HG03460 (cell line): ENCODE data around the gene ZNF800.
"Not testable (repeated sequence)": the region's sequence is repeated elsewhere in the genome, so short reads cannot be mapped to it uniquely, and the experiment has no call there.

ENCODE experiments used
- ATAC-seq: cut with Tn5 transposase; IDR thresholded peaks from one replicate; pipeline ENCODE4 v1.9.1; 2021; ENCODE audit not compliant: unreplicated experiment

The ZNF800 gene, protein sequence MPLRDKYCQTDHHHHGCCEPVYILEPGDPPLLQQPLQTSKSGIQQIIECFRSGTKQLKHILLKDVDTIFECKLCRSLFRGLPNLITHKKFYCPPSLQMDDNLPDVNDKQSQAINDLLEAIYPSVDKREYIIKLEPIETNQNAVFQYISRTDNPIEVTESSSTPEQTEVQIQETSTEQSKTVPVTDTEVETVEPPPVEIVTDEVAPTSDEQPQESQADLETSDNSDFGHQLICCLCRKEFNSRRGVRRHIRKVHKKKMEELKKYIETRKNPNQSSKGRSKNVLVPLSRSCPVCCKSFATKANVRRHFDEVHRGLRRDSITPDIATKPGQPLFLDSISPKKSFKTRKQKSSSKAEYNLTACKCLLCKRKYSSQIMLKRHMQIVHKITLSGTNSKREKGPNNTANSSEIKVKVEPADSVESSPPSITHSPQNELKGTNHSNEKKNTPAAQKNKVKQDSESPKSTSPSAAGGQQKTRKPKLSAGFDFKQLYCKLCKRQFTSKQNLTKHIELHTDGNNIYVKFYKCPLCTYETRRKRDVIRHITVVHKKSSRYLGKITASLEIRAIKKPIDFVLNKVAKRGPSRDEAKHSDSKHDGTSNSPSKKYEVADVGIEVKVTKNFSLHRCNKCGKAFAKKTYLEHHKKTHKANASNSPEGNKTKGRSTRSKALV

DNA sequence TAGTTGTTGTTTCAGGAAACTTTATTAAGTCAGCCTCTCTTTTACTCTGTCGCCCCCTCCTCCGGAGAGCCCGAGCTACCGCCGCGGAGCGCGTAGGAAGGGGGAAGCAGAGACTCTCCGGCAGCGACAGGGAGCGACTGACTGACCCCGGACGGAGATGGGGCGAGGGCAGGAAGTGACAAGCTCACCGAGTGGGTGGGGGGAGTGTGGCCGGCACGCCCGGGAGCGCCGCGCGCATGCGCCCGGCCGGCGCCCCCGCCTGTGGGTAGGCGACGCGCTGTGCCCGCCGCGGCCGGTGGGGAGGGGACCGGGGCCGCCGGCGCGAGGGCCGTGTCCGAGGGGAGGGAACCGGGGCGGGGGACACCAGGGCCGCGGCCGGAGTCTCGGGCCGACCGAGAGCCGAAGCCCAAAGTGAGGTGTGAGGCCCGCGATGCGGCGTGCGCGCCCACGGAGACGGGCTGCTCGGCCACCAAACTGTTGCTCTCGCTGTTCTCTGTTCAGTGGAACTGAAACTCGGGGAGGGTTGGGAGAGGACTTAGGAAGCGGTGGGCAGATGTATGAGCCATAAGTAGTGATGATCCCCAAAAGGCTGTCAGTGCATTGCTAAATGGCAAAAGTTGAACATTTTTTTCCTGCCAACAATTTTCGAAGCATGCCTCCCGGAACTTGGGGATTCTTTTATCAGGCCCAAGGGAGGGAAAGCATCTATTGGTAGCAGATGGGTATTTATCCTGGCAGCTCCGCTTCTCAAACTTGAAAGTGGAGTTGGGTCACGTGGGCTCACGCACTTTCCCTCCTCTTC is at the start of gene ZNF800:
Gene ZNF800 (minus strand): TSS at position 143 of the 802 bp plus-strand sequence. CDS start 1,151 bp downstream, outside the sequence.
- peak; percentile 79 for ATAC-seq

DNA sequence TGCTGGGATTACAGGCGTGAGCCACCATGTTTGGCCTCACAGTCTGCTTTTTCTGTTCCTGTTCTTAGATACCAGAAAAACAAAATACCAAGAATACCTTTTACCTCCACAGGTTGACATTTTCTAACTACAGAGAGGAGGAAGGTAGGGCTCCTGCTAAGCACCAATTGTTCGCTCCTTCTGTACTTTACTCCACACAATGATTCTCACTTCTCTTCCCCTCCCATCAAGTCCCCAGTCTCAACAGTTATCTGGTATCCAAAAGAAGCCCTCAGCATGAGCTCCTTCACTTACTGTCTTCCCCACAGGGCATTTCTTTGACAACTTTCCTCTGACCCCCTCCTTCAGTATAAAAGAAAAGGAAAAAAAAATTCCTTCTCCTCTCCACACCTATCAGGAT is 47.7 kb upstream of the ZNF800 start:
- ATAC-seq: no peak

DNA sequence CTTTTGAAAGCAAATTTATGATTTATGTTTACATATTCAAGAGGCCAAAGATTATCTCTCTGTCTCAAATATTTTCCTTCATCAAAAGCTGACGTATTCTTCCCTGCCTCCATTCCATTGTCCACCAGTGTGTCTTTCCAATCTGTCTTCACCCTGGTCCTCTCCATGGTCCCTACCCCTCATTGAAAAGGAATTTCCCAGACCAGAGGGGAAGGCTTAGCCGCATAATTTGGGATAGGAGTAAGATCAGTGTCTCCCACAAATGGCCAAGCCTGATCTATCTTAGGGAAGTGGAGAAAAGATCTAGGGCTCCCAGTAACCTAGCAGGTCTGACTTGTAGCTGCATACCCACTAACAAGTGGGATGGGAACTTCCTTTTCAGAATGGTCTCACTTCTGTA is 46.3 kb upstream of the ZNF800 start:
- no peak for ATAC-seq

DNA sequence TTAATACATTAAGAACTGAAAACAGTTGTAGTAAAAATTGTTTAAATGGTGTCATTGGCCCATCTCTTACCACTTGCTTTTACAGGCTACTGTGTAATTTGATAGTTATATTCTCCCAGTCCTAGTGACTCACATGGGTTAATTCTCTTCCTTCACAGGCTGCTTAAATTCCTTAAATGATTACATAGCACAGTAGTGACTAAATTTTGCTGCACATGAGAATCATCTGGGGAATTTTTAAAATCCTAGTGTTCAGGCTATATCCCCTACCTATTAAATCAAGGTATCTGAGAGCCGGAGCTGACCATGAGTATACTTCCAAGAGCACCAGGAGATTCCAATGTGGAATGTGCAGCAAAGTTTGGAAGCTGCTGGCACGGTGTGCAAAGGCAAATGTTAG is 45.3 kb upstream of the ZNF800 start:
- no peak for ATAC-seq

DNA sequence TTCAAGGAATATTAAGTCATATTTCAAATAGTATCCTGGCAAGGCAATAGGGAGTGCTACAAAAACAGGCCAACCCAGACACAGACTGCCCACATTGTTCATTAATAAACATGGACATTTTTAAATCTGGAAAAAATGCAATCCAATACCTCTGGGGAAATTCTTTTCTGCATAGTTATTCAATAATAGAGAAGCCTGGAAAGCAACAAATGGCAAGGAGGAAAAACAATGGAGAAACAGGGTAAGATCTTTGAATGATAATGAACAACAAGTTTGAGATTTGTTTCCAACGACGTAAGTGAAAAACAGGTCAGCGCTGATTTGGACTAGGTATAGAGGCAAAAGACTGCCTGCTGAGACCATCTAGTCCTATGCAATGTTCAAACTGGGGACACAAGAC is 44.7 kb upstream of the ZNF800 start:
- no peak for ATAC-seq

DNA sequence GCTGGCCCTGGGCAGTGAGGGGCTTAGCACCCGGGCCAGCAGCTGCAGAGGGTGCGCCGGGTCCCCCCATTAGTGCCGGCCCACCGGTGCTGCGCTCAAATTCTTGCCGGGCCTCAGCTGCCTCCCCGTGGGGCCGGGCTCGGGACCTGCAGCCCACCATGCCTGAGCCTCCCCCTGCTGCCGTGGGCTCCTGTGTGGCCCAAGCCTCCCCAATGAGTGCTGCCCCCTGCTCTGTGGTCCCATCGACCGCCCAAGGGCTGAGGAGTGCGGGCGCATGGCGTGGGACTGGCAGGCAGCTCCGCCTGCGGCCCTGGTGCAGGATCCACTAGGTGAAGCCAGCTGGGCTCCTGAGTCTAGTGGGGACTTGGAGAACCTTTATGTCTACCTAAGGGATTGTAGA is 36.8 kb upstream of the ZNF800 start:
- ATAC-seq: not testable (repeated sequence)

DNA sequence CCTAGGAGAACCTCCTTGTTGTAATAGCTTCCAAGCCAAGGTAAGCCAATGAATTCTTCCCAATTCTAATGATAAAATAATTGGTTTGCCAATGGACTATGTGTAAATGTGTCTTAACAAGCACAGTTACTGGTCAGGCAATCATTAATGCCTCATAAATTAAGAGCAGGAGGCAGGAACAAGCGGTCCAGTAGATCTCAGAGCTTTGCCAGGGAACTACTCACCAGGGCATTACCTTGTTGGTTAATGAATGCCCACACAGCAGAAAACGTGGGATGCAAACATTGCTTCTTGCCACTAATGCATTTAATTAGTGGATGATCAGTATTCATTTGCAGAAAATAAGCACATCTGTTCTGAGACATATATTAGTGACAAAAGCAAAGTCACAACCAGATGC is 26.7 kb upstream of the ZNF800 start:
- ATAC-seq: no peak

DNA sequence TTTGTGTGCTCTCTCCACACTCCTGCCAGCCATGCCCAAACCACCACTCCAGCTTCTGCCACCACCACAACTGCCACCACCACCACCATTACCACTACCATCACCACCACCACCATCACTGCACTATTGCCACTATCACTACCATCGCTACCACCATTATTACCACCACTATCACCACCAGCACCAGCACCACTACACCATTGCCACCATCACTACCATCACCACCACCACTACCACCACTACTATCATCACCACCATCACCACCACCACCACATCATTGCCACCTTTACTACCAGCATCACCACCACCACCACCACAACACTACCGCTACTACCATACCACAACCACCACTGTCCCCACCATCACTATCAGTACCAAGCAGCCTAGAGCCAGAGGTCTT is 26.0 kb upstream of the ZNF800 start:
- no peak for ATAC-seq

DNA sequence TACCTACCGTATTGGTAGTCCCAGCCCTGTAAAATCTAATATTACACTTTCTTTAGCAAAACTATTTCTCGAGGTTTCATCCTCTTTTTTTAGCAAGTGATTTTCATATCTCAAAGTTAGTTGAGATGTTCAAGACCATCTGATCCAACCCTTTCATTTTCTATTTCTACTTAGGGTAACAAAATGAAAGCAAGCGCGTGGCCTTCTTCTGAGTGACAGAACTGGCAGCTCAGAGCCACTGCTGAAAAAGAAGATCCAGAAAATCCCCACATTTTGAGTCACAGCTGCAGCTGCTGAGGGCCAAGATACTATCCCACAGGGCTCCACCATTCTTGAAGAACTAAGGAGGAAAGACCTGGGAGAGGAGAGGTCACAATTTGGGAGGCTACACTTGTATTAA is 24.8 kb upstream of the ZNF800 start:
- peak; percentile 68 for ATAC-seq

DNA sequence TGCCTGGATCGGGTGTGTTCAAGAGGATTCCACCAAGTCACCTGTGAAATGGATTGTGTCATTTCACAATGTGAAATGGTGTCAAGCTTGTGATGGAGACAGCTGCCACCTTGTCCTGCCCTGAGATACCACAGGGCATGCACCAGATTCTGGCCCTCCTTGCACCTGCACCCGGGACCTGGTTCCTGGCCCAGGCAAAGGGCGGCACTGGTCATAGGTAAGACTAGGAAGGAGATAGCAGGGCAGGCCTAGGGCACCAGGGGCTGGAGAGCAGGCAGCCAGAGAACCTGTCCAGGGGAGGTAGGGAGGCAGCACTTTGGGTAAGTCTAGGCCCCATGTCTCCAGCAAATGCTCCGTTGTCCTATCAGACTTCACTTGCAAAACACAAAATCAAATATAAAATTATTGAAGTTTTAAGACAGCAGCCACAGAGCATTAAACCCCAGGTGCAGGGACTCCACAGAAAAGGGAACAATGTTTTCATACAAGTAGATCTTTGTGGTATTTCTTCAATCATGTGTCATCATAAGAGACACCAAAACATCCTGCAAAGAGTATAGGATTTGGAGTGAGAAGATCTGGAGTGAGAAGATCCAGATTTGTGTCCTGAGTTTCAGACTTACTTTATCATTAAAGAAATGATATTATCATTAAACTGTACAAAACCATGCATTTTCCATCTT is 22.7 kb upstream of the ZNF800 start:
- no peak for ATAC-seq

DNA sequence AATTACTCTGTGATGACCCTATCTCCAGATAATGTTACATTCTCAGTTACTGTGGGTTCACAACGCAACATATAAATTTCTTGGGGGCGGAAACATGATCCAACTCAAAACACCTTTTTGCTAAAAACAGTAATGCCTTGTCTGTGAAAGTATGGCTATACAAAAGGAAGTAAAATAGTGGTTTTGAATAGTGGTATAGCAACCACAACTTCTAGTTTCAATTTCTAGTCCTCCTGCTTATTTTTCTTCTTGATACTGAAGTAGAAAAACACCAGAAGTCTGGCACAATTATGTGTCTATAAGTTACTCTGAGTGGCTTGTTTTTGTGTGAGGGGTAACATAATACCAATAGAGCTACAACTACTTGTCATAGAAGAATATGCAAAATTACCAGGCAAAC is 21.5 kb upstream of the ZNF800 start:
- peak; percentile 63 for ATAC-seq

DNA sequence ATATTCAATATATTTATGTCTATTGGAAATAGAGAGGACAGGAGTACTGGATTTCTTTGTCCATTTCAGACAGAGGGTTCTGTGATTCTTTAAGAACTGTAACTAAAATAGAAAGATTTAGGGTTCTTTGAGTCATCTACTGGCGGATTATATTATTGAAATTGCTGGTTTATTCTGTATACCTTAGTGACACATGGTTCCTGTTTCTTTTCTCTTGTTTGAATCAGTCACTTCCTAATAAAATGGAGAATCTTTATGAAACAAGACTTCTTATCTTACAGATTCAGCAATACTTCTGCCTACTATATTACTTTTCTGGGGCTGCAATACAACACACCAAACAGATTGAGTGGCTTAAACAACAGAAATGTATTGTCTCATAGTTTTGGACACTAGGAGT is 20.8 kb upstream of the ZNF800 start:
- no peak for ATAC-seq

DNA sequence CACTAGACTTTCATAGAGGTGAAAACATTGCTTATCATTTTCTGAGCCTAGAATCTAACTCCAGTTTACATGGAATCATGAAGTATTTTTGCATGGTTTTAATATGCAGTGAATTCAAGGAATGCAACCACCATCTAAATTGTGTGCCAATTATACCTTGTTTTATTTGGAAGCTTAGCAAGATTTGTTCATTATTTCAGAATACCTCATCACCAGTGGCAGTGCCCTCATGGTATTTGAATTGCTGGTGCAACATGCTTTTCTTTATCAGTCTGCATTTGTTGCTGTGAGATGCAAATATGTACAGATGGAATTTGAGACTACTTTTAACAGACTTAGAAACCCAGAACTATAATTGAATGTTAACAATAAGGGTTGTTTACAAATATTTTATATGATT is 18.7 kb upstream of the ZNF800 start:
- ATAC-seq: no peak

DNA sequence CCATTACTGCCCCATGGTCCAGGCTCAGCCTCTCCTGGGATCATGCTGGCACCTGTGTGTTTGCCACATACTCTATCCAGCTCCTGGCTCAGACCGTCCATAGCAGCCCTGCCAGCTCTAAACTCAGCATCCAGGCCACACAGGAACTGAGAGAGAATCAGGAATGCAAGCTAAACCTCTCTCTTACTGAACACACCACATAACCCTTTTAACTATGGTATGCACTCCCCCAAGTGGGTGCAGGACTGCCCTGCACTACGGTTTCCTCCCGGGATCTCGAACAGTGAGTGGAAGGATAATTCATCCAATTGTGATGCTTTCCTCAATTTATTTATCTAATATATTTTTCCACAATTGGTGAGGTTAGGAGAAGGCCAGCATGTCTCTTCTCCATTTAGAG is 17.1 kb upstream of the ZNF800 start:
- no peak for ATAC-seq

DNA sequence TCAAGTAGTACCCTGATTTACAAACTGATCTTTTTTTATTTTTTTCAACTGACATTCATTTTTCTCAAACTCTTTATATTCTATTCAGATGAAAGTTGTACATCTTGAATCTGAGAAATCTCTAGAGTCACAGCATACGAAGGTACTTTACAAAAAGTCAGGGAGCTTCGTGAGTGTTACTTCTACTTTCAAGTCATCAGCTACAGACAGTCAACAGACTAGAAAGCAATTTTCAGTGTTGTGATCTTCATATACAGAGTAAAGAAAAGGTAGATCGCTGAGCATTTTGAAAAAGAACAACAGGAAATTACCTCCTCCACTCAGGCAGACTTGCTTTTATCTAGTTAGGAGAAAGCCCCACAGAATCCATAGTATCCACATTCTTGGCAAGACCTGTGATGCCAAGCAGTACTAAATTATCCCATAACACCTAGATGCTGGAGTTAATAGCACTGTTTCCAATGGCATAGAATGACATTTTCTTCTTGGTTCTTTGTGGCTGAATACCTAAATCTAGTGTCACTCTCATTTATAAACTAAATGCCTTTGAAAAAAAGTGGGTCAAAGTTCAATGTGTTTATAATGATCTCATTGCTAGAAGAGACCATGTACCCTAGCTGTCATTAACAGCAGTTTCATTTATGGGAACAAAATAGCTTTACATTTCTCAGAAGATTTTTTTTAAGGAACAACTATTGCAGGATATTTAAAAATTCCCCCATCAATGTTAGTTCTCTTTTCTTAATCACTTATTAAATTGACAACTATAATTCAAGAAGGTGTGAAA is 12.0 kb upstream of the ZNF800 start:
- ATAC-seq: no peak

DNA sequence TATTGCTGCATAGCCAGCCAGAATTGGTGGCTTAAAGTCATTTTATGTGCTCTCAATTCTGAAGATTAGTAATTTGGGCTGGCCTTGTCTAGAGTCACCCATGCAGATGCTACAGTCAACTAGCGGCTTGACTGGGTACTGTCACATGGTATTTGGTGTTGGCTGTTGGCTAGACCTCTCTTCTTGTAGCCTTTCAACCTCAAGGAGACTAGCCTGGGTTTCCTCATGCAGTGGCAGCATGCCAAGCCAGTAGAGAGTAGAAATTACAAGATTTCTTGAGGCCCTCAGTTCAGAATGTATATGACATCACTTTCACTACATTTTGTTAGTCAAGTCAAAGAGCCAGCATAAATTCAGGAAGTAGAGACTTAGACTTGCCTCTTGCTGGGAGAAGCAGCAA is 3.7 kb upstream of the ZNF800 start:
- ATAC-seq: peak; percentile 26

DNA sequence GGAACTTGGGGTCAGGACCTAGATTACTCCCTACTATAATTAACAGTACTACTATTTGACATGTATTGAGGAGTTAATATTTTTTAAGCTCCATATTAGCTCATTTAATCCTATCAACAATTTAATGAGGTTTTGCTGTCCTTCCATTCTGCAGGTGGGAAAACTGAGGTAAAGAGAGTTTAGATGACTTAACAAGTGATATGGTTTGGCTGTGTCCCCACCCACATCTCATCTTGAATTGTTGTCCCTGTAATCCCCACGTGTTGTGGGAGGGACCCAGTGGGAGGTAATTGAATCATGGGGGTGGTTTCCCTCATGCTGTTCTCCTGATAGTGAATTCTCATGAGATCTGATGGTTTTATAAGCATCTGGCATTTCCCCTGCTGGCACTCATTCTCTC is 2.6 kb upstream of the ZNF800 start:
- ATAC-seq: not testable (repeated sequence)

DNA sequence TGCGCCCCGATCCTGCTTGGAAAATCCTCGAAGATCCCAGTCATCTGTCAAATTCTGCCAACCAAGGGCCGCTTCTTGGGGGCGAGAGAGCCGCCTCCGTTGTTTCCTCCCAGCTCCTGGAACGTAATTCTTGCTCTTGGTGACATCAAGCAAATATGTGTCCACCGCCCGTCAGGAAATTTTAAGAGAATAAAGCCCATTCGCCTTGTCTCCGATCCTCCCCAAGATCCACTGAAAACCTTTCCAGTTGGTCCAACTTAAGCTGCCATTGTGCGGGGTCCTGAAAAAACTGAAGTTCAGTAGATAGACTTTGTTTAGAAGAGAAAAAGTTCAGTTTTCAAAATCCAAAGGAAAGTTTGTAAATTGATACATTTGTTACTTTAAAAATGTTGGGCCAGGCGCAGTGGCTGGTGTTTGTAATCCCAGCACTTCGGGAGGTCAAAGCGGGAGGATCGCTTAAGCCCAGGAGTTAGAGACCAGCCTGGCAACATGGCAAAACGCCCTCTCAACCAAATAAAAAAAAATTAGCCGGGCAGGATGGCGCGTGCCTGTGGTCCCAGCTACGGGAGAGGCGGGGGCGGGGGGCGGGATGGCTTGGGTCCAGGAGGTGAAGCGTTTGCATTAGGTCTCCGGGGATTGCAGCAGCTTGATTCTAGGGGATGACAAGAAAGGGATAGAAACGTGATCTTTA is 1.0 kb upstream of the ZNF800 start:
- ATAC-seq: no peak

DNA sequence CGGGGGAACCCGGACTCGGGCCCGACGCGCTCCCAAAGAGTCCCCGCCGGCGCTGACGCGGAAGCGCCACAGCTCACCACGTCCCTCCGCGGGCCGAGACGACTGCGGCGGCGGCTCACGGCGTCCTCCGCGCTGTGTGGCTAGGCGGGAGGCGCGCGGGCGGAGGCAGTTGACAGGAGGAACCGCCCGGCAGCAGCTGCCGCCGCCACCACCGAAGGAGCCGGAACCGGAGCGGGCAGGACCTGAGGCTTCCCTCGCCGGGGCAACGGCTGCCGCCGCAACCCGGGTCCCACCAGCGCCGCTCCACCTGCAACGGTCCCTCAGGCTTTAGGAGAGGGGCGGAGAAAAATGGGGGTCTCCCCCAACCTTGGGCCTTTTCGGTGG is 334 bp downstream of the ZNF800 start:
- no peak for ATAC-seq
